Activated CD8-positive, alpha-beta T cell treated with anti-CD3 and anti-CD28 coated beads for 36 hours (primary cell): Measurements from ENCODE around the gene INPP5A. TPM values are rescaled to one million over a fixed set of nuclear protein-coding genes. Genes with fewer than 3 reads are reported as not detected.
"Not testable (repeated sequence)": the region's sequence is repeated elsewhere in the genome, so short reads cannot be mapped to it uniquely, and the experiment has no call there.

Experiments
- ATAC-seq: fragments of 200-7000 bp; cut with Tn5 transposase; one replicate; pipeline ENCODE4 v1.10.0; 2021; ENCODE audit warnings: mild to moderate bottlenecking, moderate library complexity
- CTCF ChIA-PET: fragments of 350-600 bp; sonication (Branson Sonifier 250); formaldehyde crosslinking; loops from one replicate; lab custom pipeline; 2021; ENCODE audit warnings: antibody characterized with exemption; lab: Charles Lee
- POLR2A ChIA-PET: fragments of 350-600 bp; sonication (Branson Sonifier 250); formaldehyde crosslinking; loops from one replicate; lab custom pipeline; 2021; ENCODE audit warnings: antibody characterized with exemption; lab: Charles Lee
- DNase-seq: peaks from one replicate; pipeline ENCODE4 v3.0.0-alpha.2; 2020
- H3K27ac Mint-ChIP-seq: one replicate; pipeline ENCODE4 v1.8.0; 2021; ENCODE audit warnings: mild to moderate bottlenecking, mixed read lengths
- H3K27me3 Mint-ChIP-seq: one replicate; pipeline ENCODE4 v1.8.0; 2021; ENCODE audit warnings: mixed read lengths
- H3K36me3 Mint-ChIP-seq: one replicate; pipeline ENCODE4 v1.8.0; 2021; ENCODE audit warnings: low read depth, mixed read lengths
- H3K4me1 Mint-ChIP-seq: one replicate; pipeline ENCODE4 v1.8.0; 2021; ENCODE audit warnings: low read depth, mixed read lengths
- H3K4me3 Mint-ChIP-seq: one replicate; pipeline ENCODE4 v1.8.0; 2021; ENCODE audit warnings: mild to moderate bottlenecking, moderate library complexity, mixed read lengths
- H3K9me3 Mint-ChIP-seq: one replicate; pipeline ENCODE4 v1.8.0; 2021; ENCODE audit warnings: mixed read lengths
- CTCF ChIP-seq: fragments of 200-600 bp; IDR thresholded peaks from one replicate; pipeline ENCODE4 v1.8.0; 2022; ENCODE audit warnings: antibody characterized with exemption, mild to moderate bottlenecking
- intact Hi-C: fragments of 100-400 bp; cut with micrococcal nuclease; formaldehyde crosslinking; loops from one replicate; pipeline ENCODE4 v1.10.0; 2022
- total RNA-seq, 2 experiments: library from RNA; stranded (reverse); gene quantifications; one replicate each; pipeline ENCODE4 v1.2.3, GENCODE V29; 2021

The INPP5A gene
- total RNA-seq, 2 experiments from 2014 or later = 9.6 to 10.4 TPM

DNA sequence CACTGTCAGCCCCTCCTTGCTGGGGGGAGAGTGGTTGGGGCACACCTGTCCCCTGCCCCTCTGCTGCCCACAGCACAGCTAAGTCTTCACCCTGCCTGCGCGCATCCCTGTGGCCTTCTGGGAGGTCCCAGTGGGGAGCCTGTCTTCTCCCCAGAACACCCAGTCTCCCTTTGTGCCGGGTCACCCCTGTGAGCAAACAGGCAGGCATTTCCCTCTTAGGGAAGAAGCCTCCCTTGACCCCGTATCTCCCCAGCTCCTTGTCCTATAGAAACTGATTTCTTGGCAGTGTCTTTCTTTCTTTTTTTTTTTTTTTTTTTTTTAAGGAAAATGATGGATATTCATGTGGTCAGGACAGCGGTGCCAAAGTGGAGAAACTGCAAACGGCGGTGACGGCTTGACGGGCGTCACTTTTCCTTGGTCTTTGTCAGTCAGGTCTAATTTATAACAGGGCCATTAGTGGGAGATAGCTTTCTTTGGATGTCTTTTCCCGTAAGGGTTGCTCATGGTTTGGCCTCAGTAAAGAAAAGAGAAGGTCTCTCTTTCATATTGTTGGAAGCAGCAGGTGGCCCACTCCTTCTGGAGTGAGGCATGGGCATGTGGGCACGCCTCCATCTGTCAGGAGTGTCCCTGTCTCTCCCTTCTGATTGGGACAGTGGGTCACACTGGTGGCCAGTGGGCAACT is 133.1 kb downstream of the INPP5A start:
- H3K36me3 Mint-ChIP-seq = no peaks in the 10 kb centered on the region
- TF ChIP-seq CTCF = no peak
- no peaks in the 10 kb centered on the region for H3K9me3 Mint-ChIP-seq
- no peaks in the 10 kb centered on the region for H3K27me3 Mint-ChIP-seq
- ChIA-PET CTCF (no interaction called here), POLR2A (no interaction called here)
- no peak overlapping the region for H3K27ac Mint-ChIP-seq
- H3K4me3 Mint-ChIP-seq = no peak overlapping the region
- ATAC-seq (no peak), DNase-seq (no peak)
- intact Hi-C loops = no loop called here
- peaks cover 4% of the 10 kb centered on the region for H3K4me1 Mint-ChIP-seq

GRCh38 chr10:132671228-132672154 is 133.9 kb downstream of the INPP5A start:
- H3K27ac Mint-ChIP-seq = no peak overlapping the region
- CTCF ChIA-PET = no interaction called here
- H3K36me3 Mint-ChIP-seq = no peaks in the 10 kb centered on the region
- POLR2A ChIA-PET = no interaction called here
- H3K27me3 Mint-ChIP-seq = no peaks in the 10 kb centered on the region
- DNase-seq = no peak
- ATAC-seq = no peak
- TF ChIP-seq CTCF = no peak
- no peaks in the 10 kb centered on the region for H3K9me3 Mint-ChIP-seq
- H3K4me1 Mint-ChIP-seq = no peaks in the 10 kb centered on the region
- H3K4me3 Mint-ChIP-seq = no peak overlapping the region
- intact Hi-C loops = no loop called here

DNA sequence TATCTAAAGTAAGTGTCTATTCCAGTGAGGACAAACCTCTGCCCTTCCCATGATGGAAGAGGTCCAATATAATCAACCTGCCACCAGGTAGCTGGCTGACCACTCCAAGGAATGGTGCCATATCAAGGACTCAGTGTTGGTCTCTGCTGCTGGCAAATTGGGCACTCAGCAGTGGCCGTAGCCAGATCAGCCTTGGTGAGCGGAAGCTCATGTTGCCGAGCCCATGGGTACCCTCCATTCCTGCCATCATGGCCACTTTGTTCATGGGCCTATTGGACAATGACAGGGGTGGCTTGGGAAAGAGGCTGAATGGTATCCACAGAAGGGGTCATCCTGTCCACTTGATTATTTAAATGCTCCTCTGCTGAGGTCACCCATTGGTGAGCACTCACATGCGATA is 136.2 kb downstream of the INPP5A start:
- intact Hi-C loops, H3K4me3 Mint-ChIP-seq, H3K36me3 Mint-ChIP-seq, H3K27ac Mint-ChIP-seq, CTCF ChIA-PET, DNase-seq, H3K9me3 Mint-ChIP-seq, H3K4me1 Mint-ChIP-seq, ATAC-seq, H3K27me3 Mint-ChIP-seq, POLR2A ChIA-PET: not testable (repeated sequence)

- Mint-ChIP-seq H3K36me3 (no peaks in the 10 kb centered on the region), H3K27ac (no peak overlapping the region), H3K9me3 (no peaks in the 10 kb centered on the region), H3K27me3 (no peaks in the 10 kb centered on the region), H3K4me3 (no peak overlapping the region), H3K4me1 (no peaks in the 10 kb centered on the region)
- no peak for TF ChIP-seq CTCF
- intact Hi-C loops = no loop called here
- DNase-seq = no peak
- POLR2A ChIA-PET = no interaction called here
- no peak for ATAC-seq
- CTCF ChIA-PET = no interaction called here
Observed at GRCh38 chr10:132674311-132674710, 136.7 kb downstream of the INPP5A start.

- no peak overlapping the region for H3K4me3 Mint-ChIP-seq
- H3K27ac Mint-ChIP-seq = no peak overlapping the region
- ATAC-seq (no peak), DNase-seq (no peak)
- POLR2A ChIA-PET = no interaction called here
- H3K9me3 Mint-ChIP-seq = no peaks in the 10 kb centered on the region
- no peak for TF ChIP-seq CTCF
- CTCF ChIA-PET = no interaction called here
- H3K36me3 Mint-ChIP-seq = no peaks in the 10 kb centered on the region
- H3K4me1 Mint-ChIP-seq = no peaks in the 10 kb centered on the region
- intact Hi-C loops = no loop called here
- H3K27me3 Mint-ChIP-seq = no peaks in the 10 kb centered on the region
Observed at GRCh38 chr10:132675031-132675740, 137.6 kb downstream of the INPP5A start.
